Activated T-cell treated with anti-CD3 and anti-CD28 coated beads, Interleukin-2, amount 50 U/mL, for 24 hours (primary cell): ENCODE measurements around the gene HDHD2.

Experiments used
- DNase-seq: peaks from one replicate; pipeline ENCODE4 v3.0.0-alpha.2; 2020
- H3K27ac Mint-ChIP-seq: 2 replicates; pipeline ENCODE4 v1.8.0; 2020; ENCODE audit warnings: mild to moderate bottlenecking, mixed read lengths
- H3K27me3 Mint-ChIP-seq: 2 replicates; pipeline ENCODE4 v1.8.0; 2020; ENCODE audit warnings: mixed read lengths
- H3K36me3 Mint-ChIP-seq: 2 replicates; pipeline ENCODE4 v1.8.0; 2020; ENCODE audit warnings: low read depth, mixed read lengths
- H3K4me1 Mint-ChIP-seq: 2 replicates; pipeline ENCODE4 v1.8.0; 2020; ENCODE audit warnings: low read depth, mixed read lengths
- H3K4me3 Mint-ChIP-seq: 2 replicates; pipeline ENCODE4 v1.8.0; 2020; ENCODE audit warnings: mild to moderate bottlenecking, moderate library complexity, mixed read lengths
- H3K9me3 Mint-ChIP-seq: 2 replicates; pipeline ENCODE4 v1.8.0; 2020; ENCODE audit warnings: mixed read lengths

Gene HDHD2

GRCh38 chr18:47113796-47114540, 36.3 kb downstream of the HDHD2 start:
- H3K27ac Mint-ChIP-seq = no peak overlapping the region
- no peaks in the 10 kb centered on the region for H3K9me3 Mint-ChIP-seq
- peaks cover under 1% of the 10 kb centered on the region for H3K4me1 Mint-ChIP-seq
- DNase-seq = no peak
- no peak overlapping the region for H3K4me3 Mint-ChIP-seq
- no peaks in the 10 kb centered on the region for H3K27me3 Mint-ChIP-seq
- H3K36me3 Mint-ChIP-seq = peaks cover 84% of the 10 kb centered on the region

- Mint-ChIP-seq H3K9me3 (no peaks in the 10 kb centered on the region), H3K4me1 (no peaks in the 10 kb centered on the region), H3K27ac (no peak overlapping the region), H3K4me3 (no peak overlapping the region), H3K27me3 (no peaks in the 10 kb centered on the region), H3K36me3 (peaks cover 93% of the 10 kb centered on the region)
- no peak for DNase-seq
Measured at GRCh38 chr18:47110492-47111274, 39.6 kb downstream of the HDHD2 start.

- H3K4me1 Mint-ChIP-seq = no peaks in the 10 kb centered on the region
- no peaks in the 10 kb centered on the region for H3K27me3 Mint-ChIP-seq
- H3K27ac Mint-ChIP-seq = no peak overlapping the region
- no peak overlapping the region for H3K4me3 Mint-ChIP-seq
- H3K9me3 Mint-ChIP-seq = no peaks in the 10 kb centered on the region
- DNase-seq = no peak
- peaks cover 92% of the 10 kb centered on the region for H3K36me3 Mint-ChIP-seq
Measured at GRCh38 chr18:47109720-47110119, 40.6 kb downstream of the HDHD2 start.

DNA sequence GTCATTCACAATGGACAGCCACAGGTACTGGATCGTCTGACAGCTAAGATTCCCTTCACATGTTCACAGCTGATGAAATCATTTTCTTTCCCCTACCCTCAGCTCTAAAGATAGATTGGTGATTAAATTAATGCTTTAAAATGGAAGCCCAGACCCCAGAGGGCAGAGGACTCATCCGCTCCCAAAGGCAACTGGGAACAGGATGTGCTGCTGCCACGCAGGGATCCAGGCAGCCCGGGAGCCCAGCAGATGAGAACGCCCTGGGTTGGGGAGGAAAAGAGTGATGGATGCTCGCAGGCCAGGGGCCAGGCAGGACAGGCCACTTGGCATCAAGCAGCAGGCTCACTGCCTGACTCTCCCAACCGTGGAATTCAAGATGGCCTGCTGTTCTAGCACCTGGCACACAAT, 41.3 kb downstream of the HDHD2 start:
- DNase-seq = no peak
- H3K4me1 Mint-ChIP-seq = no peaks in the 10 kb centered on the region
- peaks cover 90% of the 10 kb centered on the region for H3K36me3 Mint-ChIP-seq
- H3K4me3 Mint-ChIP-seq = no peak overlapping the region
- no peaks in the 10 kb centered on the region for H3K27me3 Mint-ChIP-seq
- no peak overlapping the region for H3K27ac Mint-ChIP-seq
- H3K9me3 Mint-ChIP-seq = no peaks in the 10 kb centered on the region

- Mint-ChIP-seq H3K36me3 (peaks cover 88% of the 10 kb centered on the region), H3K27ac (no peak overlapping the region)
Measured at GRCh38 chr18:47108373-47108772, 41.9 kb downstream of the HDHD2 start.

DNA sequence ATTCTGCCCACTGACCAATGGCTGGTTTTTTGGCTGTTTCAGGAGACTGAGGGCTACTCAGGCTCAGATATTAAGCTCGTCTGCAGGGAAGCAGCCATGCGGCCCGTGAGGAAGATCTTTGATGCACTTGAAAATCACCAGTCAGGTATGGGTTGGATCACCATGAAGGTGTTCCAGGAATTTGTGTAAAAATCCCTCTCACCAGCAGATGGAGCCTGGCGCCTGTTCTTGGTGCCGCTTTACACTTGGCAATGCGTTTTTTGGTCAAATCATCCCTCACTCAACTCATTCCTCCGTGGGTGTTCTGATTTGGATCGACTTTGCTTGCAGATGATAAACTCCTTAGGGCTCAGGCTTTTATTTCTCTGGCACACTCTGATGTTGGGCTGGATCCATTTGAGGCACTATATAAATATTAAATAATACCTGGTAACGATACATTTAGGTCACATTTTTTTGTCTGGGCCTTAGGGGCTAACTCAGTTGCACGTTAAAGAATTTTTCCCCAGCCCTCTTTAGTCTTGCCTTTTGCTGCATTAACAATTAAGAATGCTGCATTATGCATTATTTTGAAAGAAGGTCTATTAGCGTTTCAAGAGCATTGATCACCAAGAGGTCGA, 50.0 kb downstream of the HDHD2 start:
- no peak overlapping the region for H3K27ac Mint-ChIP-seq
- no peaks in the 10 kb centered on the region for H3K27me3 Mint-ChIP-seq
- H3K36me3 Mint-ChIP-seq = peaks cover 28% of the 10 kb centered on the region

More at GRCh38 chr18:47108373-47108772, 41.9 kb downstream of the HDHD2 start:
- no peak overlapping the region for H3K4me3 Mint-ChIP-seq
- no peaks in the 10 kb centered on the region for H3K27me3 Mint-ChIP-seq
- H3K4me1 Mint-ChIP-seq = no peaks in the 10 kb centered on the region
- H3K9me3 Mint-ChIP-seq = no peaks in the 10 kb centered on the region
- no peak for DNase-seq

GRCh38 chr18:47095810-47096209, 54.5 kb downstream of the HDHD2 start:
- peaks cover 22% of the 10 kb centered on the region for H3K36me3 Mint-ChIP-seq
- no peak overlapping the region for H3K4me3 Mint-ChIP-seq
- no peaks in the 10 kb centered on the region for H3K4me1 Mint-ChIP-seq
- H3K9me3 Mint-ChIP-seq = no peaks in the 10 kb centered on the region
- no peaks in the 10 kb centered on the region for H3K27me3 Mint-ChIP-seq
- no peak for DNase-seq
- no peak overlapping the region for H3K27ac Mint-ChIP-seq

More for the DNA sequence above, 50.0 kb downstream of the HDHD2 start:
- peak; percentile 66 for DNase-seq
- Mint-ChIP-seq H3K4me3 (no peak overlapping the region), H3K4me1 (no peaks in the 10 kb centered on the region), H3K9me3 (no peaks in the 10 kb centered on the region)

DNA sequence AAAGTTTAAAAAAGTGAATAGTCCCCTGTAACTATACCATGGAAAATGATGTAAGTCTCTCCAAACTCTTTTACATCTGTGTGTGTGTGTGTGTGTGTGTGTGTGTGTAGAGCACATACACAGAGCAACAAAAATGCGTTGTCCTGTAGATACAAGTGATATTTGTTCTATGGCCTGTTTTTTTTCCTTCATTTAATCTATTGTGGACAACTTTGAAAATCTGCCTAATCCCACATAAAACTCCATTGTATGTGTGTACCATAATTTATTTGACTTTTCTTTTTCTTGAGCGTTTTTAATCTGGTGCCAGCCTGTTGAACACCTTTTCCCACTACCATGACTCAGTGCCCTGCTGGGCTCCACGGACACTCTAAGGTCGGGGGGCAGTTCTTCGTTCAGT, 62.6 kb downstream of the HDHD2 start:
- H3K27ac Mint-ChIP-seq = no peak overlapping the region
- H3K4me1 Mint-ChIP-seq = no peaks in the 10 kb centered on the region
- H3K4me3 Mint-ChIP-seq = no peak overlapping the region
- H3K36me3 Mint-ChIP-seq = peaks cover 32% of the 10 kb centered on the region
- H3K27me3 Mint-ChIP-seq = no peaks in the 10 kb centered on the region
- DNase-seq = no peak
- no peaks in the 10 kb centered on the region for H3K9me3 Mint-ChIP-seq

DNA sequence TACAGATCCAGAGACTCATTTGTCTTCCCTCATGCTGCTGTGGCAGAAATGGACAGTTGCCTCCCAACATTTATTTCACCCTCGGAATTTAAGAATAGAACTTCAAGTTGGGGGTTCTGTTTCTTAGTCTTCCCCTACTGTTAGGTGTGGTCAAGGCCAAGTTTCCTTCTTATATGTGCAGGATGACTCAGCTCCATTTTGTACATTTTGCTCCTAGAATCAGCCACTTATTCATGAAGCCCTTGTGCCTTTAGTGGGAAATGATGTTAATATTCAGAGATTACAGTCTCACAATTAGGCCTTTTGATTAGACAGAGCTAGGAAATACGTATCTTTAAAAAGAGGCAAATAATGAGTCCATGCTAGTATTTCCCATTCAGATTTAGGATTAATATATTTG, 68.7 kb downstream of the HDHD2 start:
- Mint-ChIP-seq H3K4me1 (no peaks in the 10 kb centered on the region), H3K27me3 (no peaks in the 10 kb centered on the region), H3K36me3 (peaks cover 8% of the 10 kb centered on the region), H3K4me3 (no peak overlapping the region), H3K9me3 (no peaks in the 10 kb centered on the region), H3K27ac (no peak overlapping the region)
- no peak for DNase-seq

- no peak for DNase-seq
- Mint-ChIP-seq H3K9me3 (no peaks in the 10 kb centered on the region), H3K27me3 (no peaks in the 10 kb centered on the region), H3K4me3 (no peak overlapping the region), H3K4me1 (no peaks in the 10 kb centered on the region), H3K36me3 (peaks cover 3% of the 10 kb centered on the region), H3K27ac (no peak overlapping the region)
Measured at GRCh38 chr18:47080872-47081271, 69.4 kb downstream of the HDHD2 start.

DNA sequence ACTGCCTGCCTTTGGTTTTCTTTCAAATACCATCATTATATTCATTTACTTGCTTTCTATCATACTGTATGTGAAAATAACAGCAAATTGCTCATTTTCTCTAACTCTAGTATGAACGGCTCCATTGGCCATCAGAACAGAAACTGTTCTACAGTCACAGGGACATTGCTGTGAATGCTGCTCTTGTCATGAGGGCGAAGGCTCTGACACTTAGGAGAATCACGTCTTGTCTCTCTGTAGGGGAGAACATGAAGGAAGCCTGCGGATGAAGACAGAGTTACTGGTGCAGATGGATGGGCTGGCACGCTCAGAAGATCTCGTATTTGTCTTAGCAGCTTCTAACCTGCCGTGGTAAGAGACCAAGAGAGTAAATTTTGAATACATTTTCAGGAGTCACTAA, 73.2 kb downstream of the HDHD2 start:
- H3K27me3 Mint-ChIP-seq = peaks cover 10% of the 10 kb centered on the region
- no peaks in the 10 kb centered on the region for H3K9me3 Mint-ChIP-seq
- peaks cover 3% of the 10 kb centered on the region for H3K4me1 Mint-ChIP-seq
- no peak for DNase-seq
- no peak overlapping the region for H3K27ac Mint-ChIP-seq
- H3K36me3 Mint-ChIP-seq = peaks cover 1% of the 10 kb centered on the region
- no peak overlapping the region for H3K4me3 Mint-ChIP-seq

DNA sequence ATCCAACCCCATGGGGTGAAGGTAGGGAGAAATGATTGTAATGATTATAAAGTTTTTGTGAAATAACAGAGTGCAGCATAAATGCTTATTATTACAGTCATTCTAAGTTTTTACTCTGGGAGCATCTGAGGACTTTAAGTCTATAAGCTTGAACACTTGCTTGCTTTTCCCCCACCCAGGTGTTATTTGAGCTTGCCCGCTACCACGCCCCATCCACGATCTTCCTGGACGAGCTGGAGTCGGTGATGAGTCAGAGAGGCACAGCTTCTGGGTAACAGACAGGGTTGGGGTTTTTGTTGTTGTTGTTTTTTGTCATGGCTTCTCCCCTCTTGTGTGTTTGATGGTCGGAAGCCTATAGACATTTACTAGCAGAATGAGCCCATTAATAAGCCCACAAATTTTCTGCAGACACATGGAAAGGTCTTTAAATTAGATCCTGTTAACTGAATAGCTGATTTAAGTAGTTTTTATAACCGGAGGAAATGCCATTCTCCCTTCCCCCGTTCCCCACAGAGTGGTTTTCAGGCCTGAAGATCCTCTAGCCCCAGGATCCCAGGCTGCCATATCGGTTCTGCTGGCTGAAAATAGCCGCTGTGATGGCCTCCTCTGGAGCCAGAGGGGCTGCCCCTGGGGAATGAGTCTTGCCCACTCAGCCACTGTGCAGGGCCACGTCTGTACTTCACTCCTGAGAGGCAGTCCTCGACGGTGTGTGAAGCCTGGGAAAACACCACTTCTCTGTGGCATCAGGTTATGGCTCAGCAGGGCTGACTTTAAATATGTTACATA, 75.0 kb downstream of the HDHD2 start:
- H3K4me3 Mint-ChIP-seq = no peak overlapping the region
- H3K27me3 Mint-ChIP-seq = peaks cover 19% of the 10 kb centered on the region
- no peak for DNase-seq

GRCh38 chr18:47067648-47068047, 82.7 kb downstream of the HDHD2 start:
- H3K27ac Mint-ChIP-seq = no peak overlapping the region
- no peaks in the 10 kb centered on the region for H3K36me3 Mint-ChIP-seq
- peaks cover 11% of the 10 kb centered on the region for H3K27me3 Mint-ChIP-seq
- H3K4me1 Mint-ChIP-seq = no peaks in the 10 kb centered on the region
- no peaks in the 10 kb centered on the region for H3K9me3 Mint-ChIP-seq
- H3K4me3 Mint-ChIP-seq = no peak overlapping the region
- no peak for DNase-seq

More for the DNA sequence above, 75.0 kb downstream of the HDHD2 start:
- Mint-ChIP-seq H3K27ac (no peak overlapping the region), H3K9me3 (no peaks in the 10 kb centered on the region), H3K4me1 (peaks cover 3% of the 10 kb centered on the region), H3K36me3 (peaks cover 1% of the 10 kb centered on the region)

DNA sequence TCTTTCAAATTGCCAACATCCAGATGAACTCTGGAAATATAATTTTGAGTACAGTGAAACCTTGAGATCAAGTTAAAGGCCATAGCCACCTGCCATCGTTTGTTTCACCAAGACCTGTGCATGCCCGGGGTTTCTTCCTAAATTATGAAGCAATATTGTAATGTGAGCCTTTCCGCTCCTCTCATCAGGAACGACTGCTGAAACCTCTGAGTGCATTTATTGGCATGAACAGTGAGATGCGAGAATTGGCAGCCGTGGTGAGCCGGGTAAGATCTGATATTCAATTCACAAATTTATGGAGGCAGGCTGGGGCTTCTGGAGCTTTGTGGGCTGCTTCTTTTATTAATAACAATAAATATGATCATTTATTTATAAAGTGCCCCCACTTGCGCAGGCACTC, 87.2 kb downstream of the HDHD2 start:
- H3K4me3 Mint-ChIP-seq = no peak overlapping the region
- no peak for DNase-seq
- no peaks in the 10 kb centered on the region for H3K4me1 Mint-ChIP-seq
- no peak overlapping the region for H3K27ac Mint-ChIP-seq
- no peaks in the 10 kb centered on the region for H3K36me3 Mint-ChIP-seq
- H3K9me3 Mint-ChIP-seq = no peaks in the 10 kb centered on the region
- H3K27me3 Mint-ChIP-seq = no peaks in the 10 kb centered on the region
